ENCODE measurements around the gene CLIC1.

DNA sequence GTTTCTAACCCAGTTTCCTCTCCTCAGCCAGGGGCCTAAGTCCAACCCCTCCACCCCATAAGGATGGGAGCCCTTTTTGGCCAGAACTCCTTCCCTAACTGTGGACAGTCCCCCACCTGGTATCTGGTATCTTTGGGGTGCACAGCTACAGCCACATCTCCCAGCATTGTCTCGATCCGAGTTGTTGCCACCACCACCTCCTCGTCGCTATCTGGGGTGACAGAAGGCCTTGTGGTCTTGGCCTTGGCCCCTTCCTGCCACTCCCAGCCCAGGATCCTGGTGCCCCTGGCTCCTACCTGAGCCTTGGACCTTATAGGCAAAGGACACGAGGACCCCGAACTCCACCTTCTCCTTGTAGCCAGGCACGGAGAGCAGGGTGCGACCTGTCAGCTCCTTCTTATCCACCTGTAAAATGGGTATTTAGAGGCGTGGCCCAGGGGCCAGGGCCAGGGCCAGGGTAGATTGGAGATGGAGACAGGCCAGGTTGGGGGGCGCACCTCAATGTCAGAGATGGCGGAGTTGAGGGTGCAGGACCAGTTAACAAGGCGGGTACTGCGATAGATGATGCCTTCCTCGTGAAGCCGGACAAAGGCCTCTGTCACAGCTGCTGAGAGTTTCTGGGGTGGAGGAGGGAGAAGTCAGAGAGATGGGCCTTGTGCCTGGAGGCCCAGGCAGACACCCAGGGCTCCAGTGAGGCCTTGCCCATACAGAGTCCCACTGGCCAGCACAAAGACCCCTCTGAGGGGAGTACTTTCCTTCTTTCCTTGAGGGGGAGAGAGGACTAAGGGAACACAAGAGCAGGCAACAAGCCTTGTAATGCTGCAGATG lies 48.0 kb upstream of the CLIC1 start:
- TF ChIP-seq, protein P1, sequence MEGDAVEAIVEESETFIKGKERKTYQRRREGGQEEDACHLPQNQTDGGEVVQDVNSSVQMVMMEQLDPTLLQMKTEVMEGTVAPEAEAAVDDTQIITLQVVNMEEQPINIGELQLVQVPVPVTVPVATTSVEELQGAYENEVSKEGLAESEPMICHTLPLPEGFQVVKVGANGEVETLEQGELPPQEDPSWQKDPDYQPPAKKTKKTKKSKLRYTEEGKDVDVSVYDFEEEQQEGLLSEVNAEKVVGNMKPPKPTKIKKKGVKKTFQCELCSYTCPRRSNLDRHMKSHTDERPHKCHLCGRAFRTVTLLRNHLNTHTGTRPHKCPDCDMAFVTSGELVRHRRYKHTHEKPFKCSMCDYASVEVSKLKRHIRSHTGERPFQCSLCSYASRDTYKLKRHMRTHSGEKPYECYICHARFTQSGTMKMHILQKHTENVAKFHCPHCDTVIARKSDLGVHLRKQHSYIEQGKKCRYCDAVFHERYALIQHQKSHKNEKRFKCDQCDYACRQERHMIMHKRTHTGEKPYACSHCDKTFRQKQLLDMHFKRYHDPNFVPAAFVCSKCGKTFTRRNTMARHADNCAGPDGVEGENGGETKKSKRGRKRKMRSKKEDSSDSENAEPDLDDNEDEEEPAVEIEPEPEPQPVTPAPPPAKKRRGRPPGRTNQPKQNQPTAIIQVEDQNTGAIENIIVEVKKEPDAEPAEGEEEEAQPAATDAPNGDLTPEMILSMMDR (IDR thresholded peaks at IDR 0.05) = no peak
- TF ChIP-seq EP300 (IDR thresholded peaks at IDR 0.05) = no peak
